AG10803 (cell line): ENCODE measurements around the gene DIS3L2.

Source experiments
- DNase-seq: peaks from one replicate; pipeline ENCODE4 v3.0.0; 2010; ENCODE audit warnings: low read depth
- H3K4me3 ChIP-seq: 2 replicates; pipeline ENCODE4 v1.5.1; 2011; ENCODE audit warnings: mild to moderate bottlenecking, low read length, control low read depth
- TF ChIP-seq, protein P1 (sequence below): conservative IDR thresholded peaks from 2 replicates; pipeline ENCODE4 v1.5.1; 2011; ENCODE audit warnings: mild to moderate bottlenecking, low read length, control low read depth, inconsistent platforms

The DIS3L2 gene

DNA sequence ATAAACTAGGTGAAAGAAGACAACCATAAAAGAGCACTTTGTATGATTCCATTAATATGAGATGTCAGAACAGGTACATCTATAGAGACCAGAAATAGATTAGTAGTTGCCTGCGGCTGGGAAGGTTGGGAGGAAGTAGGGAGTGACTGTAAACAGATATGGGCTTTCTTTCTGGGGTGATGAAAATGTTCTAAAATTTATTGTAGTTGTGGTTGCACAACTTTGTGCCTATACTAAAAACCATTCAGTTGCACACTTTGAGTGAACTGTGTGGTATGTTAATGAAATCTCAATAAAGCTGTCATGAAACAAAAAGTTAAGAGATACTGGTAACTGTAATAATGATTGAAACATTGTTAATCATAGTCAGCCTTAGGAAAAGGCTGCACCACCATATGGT is 264.4 kb downstream of the DIS3L2 start:
- TF ChIP-seq, protein P1, sequence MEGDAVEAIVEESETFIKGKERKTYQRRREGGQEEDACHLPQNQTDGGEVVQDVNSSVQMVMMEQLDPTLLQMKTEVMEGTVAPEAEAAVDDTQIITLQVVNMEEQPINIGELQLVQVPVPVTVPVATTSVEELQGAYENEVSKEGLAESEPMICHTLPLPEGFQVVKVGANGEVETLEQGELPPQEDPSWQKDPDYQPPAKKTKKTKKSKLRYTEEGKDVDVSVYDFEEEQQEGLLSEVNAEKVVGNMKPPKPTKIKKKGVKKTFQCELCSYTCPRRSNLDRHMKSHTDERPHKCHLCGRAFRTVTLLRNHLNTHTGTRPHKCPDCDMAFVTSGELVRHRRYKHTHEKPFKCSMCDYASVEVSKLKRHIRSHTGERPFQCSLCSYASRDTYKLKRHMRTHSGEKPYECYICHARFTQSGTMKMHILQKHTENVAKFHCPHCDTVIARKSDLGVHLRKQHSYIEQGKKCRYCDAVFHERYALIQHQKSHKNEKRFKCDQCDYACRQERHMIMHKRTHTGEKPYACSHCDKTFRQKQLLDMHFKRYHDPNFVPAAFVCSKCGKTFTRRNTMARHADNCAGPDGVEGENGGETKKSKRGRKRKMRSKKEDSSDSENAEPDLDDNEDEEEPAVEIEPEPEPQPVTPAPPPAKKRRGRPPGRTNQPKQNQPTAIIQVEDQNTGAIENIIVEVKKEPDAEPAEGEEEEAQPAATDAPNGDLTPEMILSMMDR: no peak
- no peak for DNase-seq

DNA sequence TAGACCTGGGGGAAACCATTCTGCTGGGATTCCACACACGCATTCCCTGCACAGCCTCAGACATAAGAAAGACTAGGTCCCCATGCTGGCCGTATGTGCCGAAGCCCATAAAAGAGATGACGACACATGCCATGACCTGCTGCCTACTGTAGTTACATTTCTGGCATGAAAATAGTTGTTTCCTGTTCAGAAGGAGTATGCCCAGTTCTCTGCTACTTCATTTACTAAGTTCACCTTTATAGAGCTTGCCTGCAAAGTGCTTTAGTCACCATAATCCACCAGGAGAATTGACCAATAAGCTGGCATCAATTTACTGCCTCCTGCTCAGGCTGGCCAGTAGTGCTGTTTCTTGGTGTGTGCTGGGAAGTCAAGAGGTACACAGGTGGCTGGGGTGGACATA is 266.8 kb downstream of the DIS3L2 start:
- H3K4me3 ChIP-seq: no peak overlapping the region
- TF ChIP-seq, protein P1: no peak
- DNase-seq: no peak

More for the DNA sequence above, 264.4 kb downstream of the DIS3L2 start:
- no peak overlapping the region for H3K4me3 ChIP-seq

DNA sequence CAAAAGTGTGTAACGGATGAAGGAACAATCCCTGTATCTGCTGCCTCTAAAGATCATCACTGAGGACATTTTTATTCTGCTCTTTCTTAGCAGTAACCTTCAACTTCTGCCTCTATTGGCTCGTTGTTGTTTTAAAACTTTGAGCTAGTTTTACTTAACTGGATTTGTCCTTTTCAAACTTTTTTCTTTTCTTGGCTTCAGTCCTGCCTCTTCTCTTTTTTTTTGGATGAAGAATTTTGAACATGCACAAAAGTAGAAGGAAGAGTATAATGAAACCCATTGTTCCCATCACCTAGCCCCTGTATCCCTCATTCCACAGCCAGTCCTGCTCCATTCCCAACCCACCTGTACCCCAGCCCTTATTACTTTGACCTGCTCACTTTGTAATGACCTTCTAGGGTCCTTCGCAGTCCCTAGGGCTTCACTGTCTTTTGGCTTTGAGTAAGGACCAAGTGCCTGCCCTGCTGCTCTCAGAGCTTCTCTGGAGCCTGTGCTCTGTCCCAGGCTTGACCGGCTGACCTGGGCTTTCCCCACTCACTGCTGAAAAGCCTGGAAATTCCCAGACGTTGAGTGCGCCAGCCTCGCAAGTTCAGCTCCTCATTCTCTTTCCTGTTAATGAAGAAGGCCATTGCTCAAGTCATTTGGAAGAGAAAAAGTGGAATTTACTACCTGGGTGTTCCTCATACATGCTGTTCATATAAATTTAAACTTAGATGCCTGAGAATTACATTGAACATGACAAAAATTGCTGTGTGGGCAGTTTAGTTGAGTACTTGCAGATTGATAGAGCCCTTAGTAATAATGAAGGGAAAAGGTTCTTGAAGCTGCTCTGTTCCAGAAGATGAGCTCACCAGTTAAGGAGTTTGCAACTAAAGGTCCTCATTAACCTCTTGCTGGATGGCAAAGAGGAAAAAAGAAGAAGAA is 267.7 kb downstream of the DIS3L2 start:
- TF ChIP-seq, protein P1: no peak
- DNase-seq: peak; percentile 36
- no peak overlapping the region for H3K4me3 ChIP-seq

- TF ChIP-seq, protein P1: no peak; the same call in 1 of the 2 replicates
- peak; percentile 75 for DNase-seq
- H3K4me3 ChIP-seq: no peak overlapping the region
Observed at GRCh38 chr2:232229911-232230310, 268.4 kb downstream of the DIS3L2 start.

GRCh38 chr2:232230560-232230959 is 269.0 kb downstream of the DIS3L2 start:
- no peak for DNase-seq
- no peak overlapping the region for H3K4me3 ChIP-seq
- TF ChIP-seq, protein P1: 0 out of 2 replicates have a peak, but pooled peaks have one; percentile 17

DNA sequence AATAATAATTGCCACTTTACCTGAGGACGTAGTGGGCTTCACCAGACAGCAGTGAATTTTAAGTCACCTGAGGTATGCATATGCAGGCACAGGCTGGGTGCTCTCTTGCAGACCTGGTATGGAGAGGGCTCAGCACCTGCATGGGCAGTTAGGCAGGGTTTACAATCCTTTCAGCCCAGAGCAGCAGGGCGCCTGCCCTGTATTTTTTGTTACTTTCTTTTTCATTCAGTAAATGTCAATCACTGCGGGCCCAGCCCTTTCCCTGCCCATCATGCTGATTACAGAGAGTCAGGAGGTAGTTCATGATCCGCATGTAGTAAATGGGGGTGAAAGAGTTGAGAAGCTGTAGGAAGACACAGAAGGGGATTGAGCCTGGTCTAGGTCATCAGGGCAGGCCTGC is 270.0 kb downstream of the DIS3L2 start:
- no peak for DNase-seq
- H3K4me3 ChIP-seq: no peak overlapping the region
- TF ChIP-seq, protein P1: no peak

DNA sequence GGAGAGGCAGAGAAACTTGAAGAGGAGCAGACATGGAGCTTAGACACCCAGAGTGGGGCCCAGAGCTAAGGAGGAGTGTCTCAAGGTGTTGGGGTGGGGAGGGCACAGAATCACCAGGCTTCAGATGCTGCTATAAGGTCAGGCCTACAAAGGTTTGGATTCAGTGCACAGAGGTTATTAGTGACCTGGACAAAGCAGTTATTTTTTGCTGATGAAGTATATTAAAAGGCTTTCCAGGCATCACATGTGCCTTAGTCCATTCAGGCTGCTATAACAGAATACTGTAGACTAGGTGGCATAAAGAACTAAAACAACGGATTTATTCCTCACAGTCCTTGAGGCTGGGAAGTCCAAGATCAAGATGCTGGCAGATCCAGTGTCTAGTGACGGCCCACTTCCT is 271.4 kb downstream of the DIS3L2 start:
- TF ChIP-seq, protein P1: no peak
- DNase-seq: no peak
- no peak overlapping the region for H3K4me3 ChIP-seq
